IMR-90 (cell line): ENCODE data around the gene TMEM129. TPM values are rescaled to one million over a fixed set of nuclear protein-coding genes. Genes with fewer than 3 reads are reported as not detected.
A peak's percentile ranks its signal among the peaks of the same experiment; 100 is the strongest.

Experiments used
- ATAC-seq: fragments of 200-7000 bp; cut with Tn5 transposase; 2 replicates; pipeline ENCODE4 v1.9.1; 2020; ENCODE audit warnings: low read depth, mild to moderate bottlenecking, moderate library complexity
- BruUV-seq: library from RNA; stranded (reverse); fragments of 400-500 nt; replicated peaks from 2 replicates; lab custom pipeline; 2021; lab: Mats Ljungman, UMichigan
- CTCF ChIA-PET: fragments of 300-600 bp; formaldehyde crosslinking; extraction: SDS; loops from one replicate; lab custom pipeline; 2021; ENCODE audit warnings: antibody characterized with exemption; lab: Yijun Ruan, JAX
- POLR2A ChIA-PET: fragments of 300-600 bp; sonication (Branson Sonifier 250); formaldehyde crosslinking; loops from one replicate; lab custom pipeline; 2022; ENCODE audit warnings: antibody characterized with exemption; ENCODE audit not compliant: unreplicated experiment; lab: Charles Lee
- DNase-seq: peaks from one replicate; pipeline ENCODE4 v3.0.0; 2013
- H2AFZ ChIP-seq: replicated peaks from 2 replicates; pipeline ENCODE3; 2013; ENCODE audit warnings: low read length, mild to moderate bottlenecking; ENCODE audit not compliant: poor library complexity
- H2AK5ac ChIP-seq: 2 replicates; pipeline ENCODE4 v1.6.1; 2013; ENCODE audit warnings: low read depth, low read length, inconsistent platforms
- H2AK9ac ChIP-seq: replicated peaks from 2 replicates; pipeline ENCODE3; 2013; ENCODE audit warnings: mild to moderate bottlenecking, low read depth, low read length, moderate library complexity; ENCODE audit not compliant: poor library complexity
- H2BK120ac ChIP-seq: 2 replicates; pipeline ENCODE4 v1.6.1; 2013; ENCODE audit warnings: low read depth, low read length, inconsistent platforms
- H2BK15ac ChIP-seq: 3 replicates; pipeline ENCODE4 v1.6.1; 2013; ENCODE audit warnings: low read depth, low read length, inconsistent platforms
- H2BK20ac ChIP-seq: 2 replicates; pipeline ENCODE4 v1.6.1; 2013; ENCODE audit warnings: low read depth, mild to moderate bottlenecking, inconsistent platforms, low read length, moderate library complexity
- H2BK5ac ChIP-seq: 2 replicates; pipeline ENCODE4 v1.6.1; 2013; ENCODE audit warnings: mild to moderate bottlenecking, low read depth, low read length, inconsistent platforms; ENCODE audit not compliant: poor library complexity, severe bottlenecking
- H3K14ac ChIP-seq: replicated peaks from 2 replicates; pipeline ENCODE4 v1.6.1; 2013; ENCODE audit warnings: low read depth, low read length, inconsistent platforms
- H3K18ac ChIP-seq: 2 replicates; pipeline ENCODE4 v1.6.1; 2013; ENCODE audit warnings: low read depth, low read length, control low read depth
- H3K23ac ChIP-seq: 2 replicates; pipeline ENCODE4 v1.6.1; 2013; ENCODE audit warnings: low read depth, low read length, inconsistent platforms
- H3K27ac ChIP-seq: 2 replicates; pipeline ENCODE4 v1.5.1; 2013; ENCODE audit warnings: mild to moderate bottlenecking, control low read depth, low read length; ENCODE audit not compliant: insufficient read depth
- H3K27me3 ChIP-seq: 2 replicates; pipeline ENCODE4 v1.6.1; 2013; ENCODE audit warnings: low read length; ENCODE audit not compliant: control insufficient read depth, insufficient read depth
- H3K36me3 ChIP-seq: 2 replicates; pipeline ENCODE4 v1.6.1; 2013; ENCODE audit warnings: low read length, mixed read lengths; ENCODE audit not compliant: control insufficient read depth, insufficient read depth
- H3K4ac ChIP-seq: 2 replicates; pipeline ENCODE4 v1.6.1; 2013; ENCODE audit warnings: low read depth, low read length, inconsistent platforms
- H3K4me1 ChIP-seq: 2 replicates; pipeline ENCODE4 v1.6.1; 2013; ENCODE audit warnings: low read length, mixed read lengths; ENCODE audit not compliant: control insufficient read depth, insufficient read depth
- H3K4me2 ChIP-seq: 2 replicates; pipeline ENCODE4 v1.6.1; 2013; ENCODE audit warnings: low read depth, mild to moderate bottlenecking, control low read depth, low read length, moderate library complexity
- H3K4me3 ChIP-seq: 2 replicates; pipeline ENCODE4 v1.5.1; 2013; ENCODE audit warnings: low read depth, mild to moderate bottlenecking, control low read depth, low read length, moderate library complexity; ENCODE audit not compliant: insufficient read depth
- H3K56ac ChIP-seq: 2 replicates; pipeline ENCODE4 v1.6.1; 2013; ENCODE audit warnings: low read length, inconsistent platforms; ENCODE audit not compliant: insufficient read depth; ENCODE audit errors: extremely low read depth
- H3K79me1 ChIP-seq, 2 experiments: 2 replicates each; pipeline ENCODE4 v1.6.1; 2013; ENCODE audit warnings: low read length in 2 of 2, inconsistent platforms in 1 of 2, low read depth in 1 of 2
- H3K9ac ChIP-seq: 2 replicates; pipeline ENCODE4 v1.6.1; 2013; ENCODE audit warnings: low read depth, low read length, control low read depth
- H3K9me1 ChIP-seq: 2 replicates; pipeline ENCODE4 v1.6.1; 2013; ENCODE audit warnings: low read length, inconsistent platforms; ENCODE audit not compliant: insufficient read depth
- H3K9me3 ChIP-seq: 2 replicates; pipeline ENCODE4 v1.6.1; 2013; ENCODE audit warnings: low read length; ENCODE audit not compliant: control insufficient read depth, insufficient read depth
- H4K20me1 ChIP-seq: 2 replicates; pipeline ENCODE4 v1.6.1; 2013; ENCODE audit warnings: low read length, inconsistent platforms; ENCODE audit not compliant: insufficient read depth
- H4K5ac ChIP-seq: 2 replicates; pipeline ENCODE4 v1.6.1; 2013; ENCODE audit warnings: mild to moderate bottlenecking, low read depth, low read length, control low read depth
- H4K8ac ChIP-seq, 2 experiments: 2 replicates each; pipeline ENCODE4 v1.6.1; 2013; ENCODE audit warnings: low read depth in 2 of 2, low read length in 2 of 2, control low read depth in 1 of 2, inconsistent platforms in 1 of 2
- H4K91ac ChIP-seq: 2 replicates; pipeline ENCODE4 v1.6.1; 2013; ENCODE audit warnings: low read depth, low read length, inconsistent platforms; ENCODE audit not compliant: insufficient read depth
- CEBPB ChIP-seq: IDR thresholded peaks from 2 replicates; pipeline ENCODE4 v1.6.1; 2012; ENCODE audit warnings: low read depth, low read length, improper control_type of control experiment
- FOS ChIP-seq: fragments of 150-350 bp; IDR thresholded peaks from 2 replicates; pipeline ENCODE4 v1.6.1; 2016; ENCODE audit warnings: low read depth, low read length
- MAZ ChIP-seq: IDR thresholded peaks from 2 replicates; pipeline ENCODE4 v1.6.1; 2012; ENCODE audit warnings: low read depth, mild to moderate bottlenecking, low read length, improper control_type of control experiment, moderate library complexity, borderline replicate concordance
- MXI1 ChIP-seq: IDR thresholded peaks from 2 replicates; pipeline ENCODE4 v1.6.1; 2012; ENCODE audit warnings: low read depth, mild to moderate bottlenecking, low read length, moderate library complexity, borderline replicate concordance
- NFE2L2 ChIP-seq: fragments of 150-350 bp; IDR thresholded peaks from 2 replicates; pipeline ENCODE4 v1.6.1; 2016; ENCODE audit warnings: low read depth, mild to moderate bottlenecking, low read length
- RAD21 ChIP-seq: IDR thresholded peaks from 2 replicates; pipeline ENCODE4 v1.6.1; 2012; ENCODE audit warnings: low read length, improper control_type of control experiment
- WGBS, 2 experiments: methylation state at CpG; one replicate each; pipeline versions ENCODE4 v1.1.5 to v1.1.7; 2013; ENCODE audit warnings: missing lambda C conversion rate in 2 of 2; ENCODE audit not compliant: insufficient read length in 1 of 2; ENCODE audit errors: extremely low coverage in 2 of 2; 5-methylcytosine and 5-hydroxymethylcytosine counted together
- dilution Hi-C: fragments of 300-500 bp; cut with HindIII; formaldehyde crosslinking; loops from one replicate; pipeline ENCODE4 v1.14.3; 2018; ENCODE audit warnings: low sequenced_read_pairs; ENCODE audit not compliant: unreplicated experiment
- in situ Hi-C: fragments of 300-500 bp; cut with MboI; formaldehyde crosslinking; loops from 3 replicates; pipeline ENCODE4 v1.14.3; 2019; ENCODE audit warnings: low sequenced_read_pairs, inconsistent platforms, mixed read lengths
- intact Hi-C: fragments of 100-400 bp; cut with micrococcal nuclease; formaldehyde crosslinking; loops from 2 replicates; pipeline ENCODE4 v1.10.0; 2022
- polyA plus RNA-seq, 3 experiments: library from polyadenylated mRNA; depleted of rRNA; stranded (reverse); fragments of >200 nt; gene quantifications; 2 replicates each; pipeline ENCODE4 v1.2.3, GENCODE V29; 2012; ENCODE audit warnings: low replicate concordance in 1 of 3
- total RNA-seq: library from RNA; depleted of rRNA; stranded (reverse); fragments of >200 nt; gene quantifications from 2 replicates; pipeline ENCODE4 v1.2.3, GENCODE V29; 2012
- TF ChIP-seq, protein P1 (sequence below): fragments of 150-350 bp; IDR thresholded peaks from 2 replicates; pipeline ENCODE4 v1.6.1; 2017; ENCODE audit warnings: mild to moderate bottlenecking, antibody characterized with exemption, low read length, low read depth
- TF ChIP-seq, protein P2 (sequence below): fragments of 150-350 bp; IDR thresholded peaks from 2 replicates; pipeline ENCODE4 v1.6.1; 2016; ENCODE audit warnings: low read depth, mild to moderate bottlenecking, low read length, moderate library complexity, borderline replicate concordance

TMEM129 gene
- total and polyA plus RNA-seq, 2 of the 4 experiments (the other 2 are of a cell fraction), result 6.6 to 26.6 TPM

DNA sequence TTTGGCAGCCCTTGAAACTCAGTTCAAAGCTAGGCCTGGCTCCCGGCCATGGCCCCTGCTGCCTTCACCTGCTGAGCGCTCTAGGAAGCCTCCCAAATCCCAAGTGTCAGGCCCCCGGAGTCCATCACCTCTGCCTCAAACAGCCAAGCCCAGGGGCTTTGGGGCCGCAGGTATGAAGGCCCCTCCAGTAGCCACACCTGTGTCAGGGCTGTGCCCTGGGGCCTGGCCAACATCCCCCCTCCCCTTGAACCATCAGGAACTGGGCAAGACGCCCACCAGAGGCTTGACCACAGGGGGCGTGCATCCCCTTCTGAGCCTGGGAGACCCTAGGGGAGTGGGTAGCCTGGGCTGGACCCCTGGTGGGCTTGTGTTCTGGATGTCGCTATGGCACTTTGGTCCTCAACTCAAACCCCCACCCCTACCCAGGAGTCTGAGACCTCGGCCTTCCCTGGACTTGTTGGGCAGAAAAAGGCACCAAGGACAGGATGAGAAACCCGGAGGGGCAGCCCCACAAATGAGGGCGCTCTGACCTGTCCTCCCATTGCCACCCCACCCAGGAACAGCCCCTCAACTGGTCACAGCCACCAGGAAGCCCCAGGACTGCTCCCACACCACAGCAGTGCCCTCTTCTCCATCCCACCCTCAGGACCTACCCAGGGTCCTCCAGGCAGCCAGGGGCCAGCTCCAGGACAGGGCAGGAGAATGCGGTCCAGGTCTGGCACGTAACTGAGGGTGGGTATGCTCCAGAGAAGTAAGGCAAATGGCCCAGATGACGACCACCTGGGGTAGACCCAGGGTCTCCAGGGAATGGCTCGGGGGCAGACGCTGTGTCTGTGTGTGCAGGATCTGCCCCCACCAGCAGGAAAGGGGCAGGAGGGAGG lies 4.8 kb downstream of the TMEM129 start (continued):
- TF ChIP-seq NFE2L2, result no peak

DNA sequence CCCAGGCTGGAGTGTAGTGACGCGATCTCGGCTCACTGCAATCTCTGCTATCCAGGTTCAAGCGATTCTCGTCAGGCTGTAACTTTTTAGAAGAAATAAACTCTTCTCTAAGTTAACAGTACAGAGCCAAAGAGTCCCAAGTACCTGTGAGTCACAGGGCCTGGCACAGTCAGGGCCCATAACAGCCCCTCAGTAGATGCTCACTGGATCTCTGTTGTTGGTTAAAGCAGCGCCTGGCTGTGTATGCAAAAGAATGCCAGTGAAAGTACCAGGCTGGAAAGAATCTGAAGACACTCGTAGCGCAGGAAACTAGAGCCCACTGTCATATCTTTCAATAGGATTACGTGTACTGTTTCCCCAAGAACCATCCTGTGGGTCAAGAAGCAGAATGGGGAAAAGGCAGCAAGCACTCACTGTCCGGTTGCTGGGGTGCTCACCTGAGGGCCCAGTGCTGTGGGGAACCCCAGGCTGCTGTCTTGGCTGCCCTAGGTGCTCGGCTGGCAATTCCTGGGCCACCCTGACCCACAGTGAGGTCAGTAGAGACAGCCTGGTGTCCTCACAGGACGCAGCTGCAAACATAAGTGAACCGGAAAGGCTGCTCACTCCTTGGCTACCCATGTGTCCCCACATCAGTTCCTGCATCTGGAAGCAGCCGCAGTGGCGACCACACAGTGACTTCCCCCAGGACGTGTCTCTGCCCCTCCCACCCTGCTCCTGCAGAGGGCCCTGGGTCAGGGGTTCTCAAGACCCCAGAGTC lies 5.9 kb downstream of the TMEM129 start:
- intact Hi-C loops, result no loop called here
- H3K36me3 ChIP-seq, result peaks cover 12% of the 10 kb centered on the region
- H3K4me2 ChIP-seq, result no peak overlapping the region
- H2BK20ac ChIP-seq, result no peak overlapping the region
- H2BK5ac ChIP-seq, result no peak overlapping the region
- 79% methylated on average over 10 of the region's 16 CpGs; no CpG with 5 or more reads in 1 of the 2 experiments for WGBS, 2 experiments
- ATAC-seq, result no peak
- TF ChIP-seq, protein P1, sequence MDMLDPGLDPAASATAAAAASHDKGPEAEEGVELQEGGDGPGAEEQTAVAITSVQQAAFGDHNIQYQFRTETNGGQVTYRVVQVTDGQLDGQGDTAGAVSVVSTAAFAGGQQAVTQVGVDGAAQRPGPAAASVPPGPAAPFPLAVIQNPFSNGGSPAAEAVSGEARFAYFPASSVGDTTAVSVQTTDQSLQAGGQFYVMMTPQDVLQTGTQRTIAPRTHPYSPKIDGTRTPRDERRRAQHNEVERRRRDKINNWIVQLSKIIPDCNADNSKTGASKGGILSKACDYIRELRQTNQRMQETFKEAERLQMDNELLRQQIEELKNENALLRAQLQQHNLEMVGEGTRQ, result no peak
- TF ChIP-seq MXI1 (no peak), RAD21 (no peak), CEBPB (no peak), FOS (no peak), MAZ (no peak)
- TF ChIP-seq, protein P2, sequence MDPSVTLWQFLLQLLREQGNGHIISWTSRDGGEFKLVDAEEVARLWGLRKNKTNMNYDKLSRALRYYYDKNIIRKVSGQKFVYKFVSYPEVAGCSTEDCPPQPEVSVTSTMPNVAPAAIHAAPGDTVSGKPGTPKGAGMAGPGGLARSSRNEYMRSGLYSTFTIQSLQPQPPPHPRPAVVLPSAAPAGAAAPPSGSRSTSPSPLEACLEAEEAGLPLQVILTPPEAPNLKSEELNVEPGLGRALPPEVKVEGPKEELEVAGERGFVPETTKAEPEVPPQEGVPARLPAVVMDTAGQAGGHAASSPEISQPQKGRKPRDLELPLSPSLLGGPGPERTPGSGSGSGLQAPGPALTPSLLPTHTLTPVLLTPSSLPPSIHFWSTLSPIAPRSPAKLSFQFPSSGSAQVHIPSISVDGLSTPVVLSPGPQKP, result no peak
- BruUV-seq, result no TSS peak
- H4K20me1 ChIP-seq, result peaks cover 21% of the 10 kb centered on the region
- dilution Hi-C loops, result no loop called here
- CTCF ChIA-PET, result no interaction called here
- H3K9me3 ChIP-seq, result no peaks in the 10 kb centered on the region
- H3K23ac ChIP-seq, result no peak overlapping the region
- H3K79me1 ChIP-seq, result peaks cover 25 to 84% of the 10 kb centered on the region in 2 experiments
- H3K9me1 ChIP-seq, result peaks cover 6% of the 10 kb centered on the region; the same call in 1 of the 2 replicates
- H3K4me1 ChIP-seq, result peaks cover 9% of the 10 kb centered on the region
- POLR2A ChIA-PET, result no interaction called here
- H2AFZ ChIP-seq, result no peak overlapping the region
- in situ Hi-C loops, result no loop called here
- no peak overlapping the region for H3K4me3 ChIP-seq
- H3K27ac ChIP-seq, result no peak overlapping the region
- no peak overlapping the region for H3K56ac ChIP-seq
- no peak overlapping the region for H4K91ac ChIP-seq
- no peaks in the 10 kb centered on the region for H3K27me3 ChIP-seq
- H3K14ac ChIP-seq, result no peak overlapping the region
- DNase-seq, result no peak
- H3K9ac ChIP-seq, result no peak overlapping the region
- no peak overlapping the region for H3K18ac ChIP-seq
- no peak overlapping the region for H4K8ac ChIP-seq
- H2AK5ac ChIP-seq, result no peak overlapping the region
- H2AK9ac ChIP-seq, result peak overlapping the region; percentile 9
- H3K4ac ChIP-seq, result no peak overlapping the region
- H2BK120ac ChIP-seq, result no peak overlapping the region
- no peak overlapping the region for H2BK15ac ChIP-seq
- no peak overlapping the region for H4K5ac ChIP-seq
